ENCODE data around the gene DDX59.

DNA sequence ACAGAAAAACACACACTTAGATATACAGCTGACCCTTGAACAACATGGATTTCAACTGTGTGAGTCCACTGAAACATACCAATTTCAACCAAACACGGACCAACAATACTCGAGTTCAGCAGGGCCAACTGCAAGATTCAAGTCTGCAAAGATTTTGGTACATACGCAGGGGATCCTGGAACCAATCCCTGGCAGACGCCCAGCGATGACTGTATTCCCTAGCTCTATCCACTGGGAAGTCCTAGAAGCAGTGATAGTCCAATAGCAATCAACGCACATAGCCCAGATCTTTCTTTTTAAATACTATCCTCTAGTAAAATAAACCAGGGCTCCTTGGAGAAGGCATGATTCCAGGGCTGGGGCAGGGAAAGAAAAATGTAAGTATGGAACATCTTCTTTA is 9.0 kb downstream of the DDX59 start:
- TF ChIP-seq, protein P1, sequence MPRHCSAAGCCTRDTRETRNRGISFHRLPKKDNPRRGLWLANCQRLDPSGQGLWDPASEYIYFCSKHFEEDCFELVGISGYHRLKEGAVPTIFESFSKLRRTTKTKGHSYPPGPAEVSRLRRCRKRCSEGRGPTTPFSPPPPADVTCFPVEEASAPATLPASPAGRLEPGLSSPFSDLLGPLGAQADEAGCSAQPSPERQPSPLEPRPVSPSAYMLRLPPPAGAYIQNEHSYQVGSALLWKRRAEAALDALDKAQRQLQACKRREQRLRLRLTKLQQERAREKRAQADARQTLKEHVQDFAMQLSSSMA (CRISPR knock-in tag; IDR thresholded peaks at IDR 0.05), result no peak
- TF ChIP-seq, protein P2, sequence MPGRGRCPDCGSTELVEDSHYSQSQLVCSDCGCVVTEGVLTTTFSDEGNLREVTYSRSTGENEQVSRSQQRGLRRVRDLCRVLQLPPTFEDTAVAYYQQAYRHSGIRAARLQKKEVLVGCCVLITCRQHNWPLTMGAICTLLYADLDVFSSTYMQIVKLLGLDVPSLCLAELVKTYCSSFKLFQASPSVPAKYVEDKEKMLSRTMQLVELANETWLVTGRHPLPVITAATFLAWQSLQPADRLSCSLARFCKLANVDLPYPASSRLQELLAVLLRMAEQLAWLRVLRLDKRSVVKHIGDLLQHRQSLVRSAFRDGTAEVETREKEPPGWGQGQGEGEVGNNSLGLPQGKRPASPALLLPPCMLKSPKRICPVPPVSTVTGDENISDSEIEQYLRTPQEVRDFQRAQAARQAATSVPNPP (IDR thresholded peaks at IDR 0.05; ENCODE audit: borderline replicate concordance, insufficient read depth, insufficient read length), result no peak
- TF ChIP-seq ZNF274 (IDR thresholded peaks at IDR 0.05; ENCODE audit: borderline replicate concordance, low read depth, low read length) (no peak), LARP7 (IDR thresholded peaks at IDR 0.05) (no peak)
- TF ChIP-seq, protein P3, sequence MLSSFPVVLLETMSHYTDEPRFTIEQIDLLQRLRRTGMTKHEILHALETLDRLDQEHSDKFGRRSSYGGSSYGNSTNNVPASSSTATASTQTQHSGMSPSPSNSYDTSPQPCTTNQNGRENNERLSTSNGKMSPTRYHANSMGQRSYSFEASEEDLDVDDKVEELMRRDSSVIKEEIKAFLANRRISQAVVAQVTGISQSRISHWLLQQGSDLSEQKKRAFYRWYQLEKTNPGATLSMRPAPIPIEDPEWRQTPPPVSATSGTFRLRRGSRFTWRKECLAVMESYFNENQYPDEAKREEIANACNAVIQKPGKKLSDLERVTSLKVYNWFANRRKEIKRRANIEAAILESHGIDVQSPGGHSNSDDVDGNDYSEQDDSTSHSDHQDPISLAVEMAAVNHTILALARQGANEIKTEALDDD (IDR thresholded peaks at IDR 0.05), result no peak
- TF ChIP-seq, protein P4, sequence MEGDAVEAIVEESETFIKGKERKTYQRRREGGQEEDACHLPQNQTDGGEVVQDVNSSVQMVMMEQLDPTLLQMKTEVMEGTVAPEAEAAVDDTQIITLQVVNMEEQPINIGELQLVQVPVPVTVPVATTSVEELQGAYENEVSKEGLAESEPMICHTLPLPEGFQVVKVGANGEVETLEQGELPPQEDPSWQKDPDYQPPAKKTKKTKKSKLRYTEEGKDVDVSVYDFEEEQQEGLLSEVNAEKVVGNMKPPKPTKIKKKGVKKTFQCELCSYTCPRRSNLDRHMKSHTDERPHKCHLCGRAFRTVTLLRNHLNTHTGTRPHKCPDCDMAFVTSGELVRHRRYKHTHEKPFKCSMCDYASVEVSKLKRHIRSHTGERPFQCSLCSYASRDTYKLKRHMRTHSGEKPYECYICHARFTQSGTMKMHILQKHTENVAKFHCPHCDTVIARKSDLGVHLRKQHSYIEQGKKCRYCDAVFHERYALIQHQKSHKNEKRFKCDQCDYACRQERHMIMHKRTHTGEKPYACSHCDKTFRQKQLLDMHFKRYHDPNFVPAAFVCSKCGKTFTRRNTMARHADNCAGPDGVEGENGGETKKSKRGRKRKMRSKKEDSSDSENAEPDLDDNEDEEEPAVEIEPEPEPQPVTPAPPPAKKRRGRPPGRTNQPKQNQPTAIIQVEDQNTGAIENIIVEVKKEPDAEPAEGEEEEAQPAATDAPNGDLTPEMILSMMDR (IDR thresholded peaks at IDR 0.05 in 2 of 3, conservative IDR thresholded peaks at IDR 0.05 in 1 of 3; ENCODE audit: insufficient read depth in 2 of 3, low read depth in 1 of 3, low read length in 3 of 3), result no peak

Data from K562 (cell line).